Neural cell (in vitro differentiated cells): Measurements from ENCODE around the gene SIK3. TPM values are rescaled to one million over a fixed set of nuclear protein-coding genes. Genes with fewer than 3 reads are reported as not detected.
A peak's percentile ranks its signal among the peaks of the same experiment; 100 is the strongest.

Experiments
- H2AFZ ChIP-seq: fragments of 200-600, 300-800 bp; sonication (generic), shearing (Covaris generic); 2 replicates; pipeline ENCODE4 v1.6.0; 2014; ENCODE audit warnings: low read depth, mild to moderate bottlenecking, antibody characterized with exemption, low read length, moderate library complexity
- H3F3A ChIP-seq: fragments of 200-600 bp; shearing (Covaris generic); 2 replicates; pipeline ENCODE4 v1.6.1; 2016; ENCODE audit warnings: mild to moderate bottlenecking, moderate library complexity, mixed read lengths, antibody characterized with exemption, low read length; ENCODE audit not compliant: insufficient read depth, poor library complexity, severe bottlenecking
- H3K27ac ChIP-seq: fragments of 200-600, 300-800 bp; sonication (generic), shearing (Covaris generic); 2 replicates; pipeline ENCODE4 v1.5.1; 2014; ENCODE audit warnings: mild to moderate bottlenecking, low read length, moderate library complexity
- H3K27me3 ChIP-seq: fragments of 300-800, 200-600 bp; sonication (generic), shearing (Covaris generic); 2 replicates; pipeline ENCODE4 v1.6.0; 2014; ENCODE audit warnings: mild to moderate bottlenecking, low read depth, low read length, moderate library complexity; ENCODE audit not compliant: insufficient read depth
- H3K36me3 ChIP-seq: fragments of 300-800, 200-600 bp; sonication (generic), shearing (Covaris generic); 2 replicates; pipeline ENCODE4 v1.5.1; 2014; ENCODE audit warnings: mild to moderate bottlenecking, antibody characterized with exemption, low read length, moderate library complexity; ENCODE audit not compliant: insufficient read depth
- H3K4me2 ChIP-seq: fragments of 300-800, 200-600 bp; sonication (generic), shearing (Covaris generic); 2 replicates; pipeline ENCODE4 v1.6.0; 2014; ENCODE audit warnings: mild to moderate bottlenecking, low read length
- H3K4me3 ChIP-seq: fragments of 300-800, 200-600 bp; sonication (generic), shearing (Covaris generic); 2 replicates; pipeline ENCODE4 v1.5.1; 2014; ENCODE audit warnings: mild to moderate bottlenecking, low read length, moderate library complexity
- H3K79me2 ChIP-seq: fragments of 200-600 bp; shearing (Covaris generic); replicated peaks from 2 replicates; pipeline ENCODE4 v1.6.0; 2014; ENCODE audit warnings: mild to moderate bottlenecking, low read length, moderate library complexity; ENCODE audit not compliant: insufficient read depth
- H3K9ac ChIP-seq: fragments of 300-800, 200-600 bp; sonication (generic), shearing (Covaris generic); 2 replicates; pipeline ENCODE4 v1.6.1; 2016; ENCODE audit warnings: mild to moderate bottlenecking, low read length, mixed read lengths
- H3K9me2 ChIP-seq: fragments of 200-600 bp; shearing (Covaris generic); 2 replicates; pipeline ENCODE4 v1.6.1; 2016; ENCODE audit warnings: mild to moderate bottlenecking, low read length, mixed read lengths; ENCODE audit not compliant: insufficient read depth
- H3K9me3 ChIP-seq: fragments of 200-600, 300-800 bp; sonication (generic), shearing (Covaris generic); 2 replicates; pipeline ENCODE4 v1.6.1; 2016; ENCODE audit warnings: mild to moderate bottlenecking, mixed run types, low read length, moderate library complexity, mixed read lengths
- H4K20me1 ChIP-seq: fragments of 200-600 bp; shearing (Covaris generic); 2 replicates; pipeline ENCODE4 v1.6.1; 2016; ENCODE audit warnings: mild to moderate bottlenecking, mixed run types; ENCODE audit not compliant: insufficient read depth
- CTCF ChIP-seq: fragments of 450-650 bp; IDR thresholded peaks from 2 replicates; pipeline ENCODE4 v1.5.1; 2014; ENCODE audit warnings: antibody characterized with exemption, mild to moderate bottlenecking, moderate library complexity; ENCODE audit not compliant: poor library complexity, severe bottlenecking
- EP300 ChIP-seq: fragments of 450-650 bp; conservative IDR thresholded peaks from 2 replicates; pipeline ENCODE4 v1.6.1; 2014; ENCODE audit warnings: antibody characterized with exemption, mild to moderate bottlenecking, moderate library complexity; ENCODE audit not compliant: poor library complexity, severe bottlenecking
- EZH2 ChIP-seq: fragments of 200-600, 300-800 bp; shearing (Covaris generic), sonication (generic); IDR thresholded peaks from 2 replicates; pipeline ENCODE4 v1.6.1; 2014; ENCODE audit warnings: antibody characterized with exemption, low read length, borderline replicate concordance, mild to moderate bottlenecking; ENCODE audit not compliant: insufficient read depth, poor library complexity, severe bottlenecking
- MXI1 ChIP-seq: fragments of 450-650 bp; conservative IDR thresholded peaks from 2 replicates; pipeline ENCODE4 v1.6.1; 2014; ENCODE audit warnings: antibody characterized with exemption, mild to moderate bottlenecking; ENCODE audit not compliant: poor library complexity, severe bottlenecking
- POLR2AphosphoS5 ChIP-seq: IDR thresholded peaks from 2 replicates; pipeline ENCODE4 v1.6.1; 2012
- RAD21 ChIP-seq: fragments of 450-650 bp; conservative IDR thresholded peaks from 2 replicates; pipeline ENCODE4 v1.6.1; 2014; ENCODE audit warnings: antibody characterized with exemption, mild to moderate bottlenecking, moderate library complexity
- SMC3 ChIP-seq: fragments of 450-650 bp; conservative IDR thresholded peaks from 2 replicates; pipeline ENCODE4 v1.6.1; 2014; ENCODE audit warnings: antibody characterized with exemption, mild to moderate bottlenecking, moderate library complexity; ENCODE audit not compliant: poor library complexity
- TAF1 ChIP-seq: IDR thresholded peaks from 2 replicates; pipeline ENCODE4 v1.6.1; 2012; ENCODE audit warnings: low read depth
- polyA plus RNA-seq: library from polyadenylated mRNA; depleted of rRNA; stranded (reverse); fragments of >200 nt; gene quantifications from 2 replicates; pipeline ENCODE4 v1.2.3, GENCODE V29; 2014
- TF ChIP-seq, protein P1 (sequence below): IDR thresholded peaks from 2 replicates; pipeline ENCODE4 v1.6.1; 2012; ENCODE audit warnings: borderline replicate concordance

SIK3 gene
- polyA plus RNA-seq, 1 donor from 2014 or later: 11.2 TPM

GRCh38 chr11:116835791-116836631 lies 262.2 kb downstream of the SIK3 start:
- H3K9me3 ChIP-seq: no peaks in the 10 kb centered on the region
- no peaks in the 10 kb centered on the region for H4K20me1 ChIP-seq
- H3K4me2 ChIP-seq: peak overlapping the region; percentile 30
- H3F3A ChIP-seq: no peaks in the 10 kb centered on the region
- H3K4me3 ChIP-seq: peak overlapping the region; percentile 67
- peak overlapping the region; percentile 61 for H3K9ac ChIP-seq
- no peaks in the 10 kb centered on the region for H3K9me2 ChIP-seq
- H3K79me2 ChIP-seq: no peaks in the 10 kb centered on the region
- H3K27ac ChIP-seq: no peak overlapping the region
- TF ChIP-seq CTCF: peak; percentile 84
- no peak for TF ChIP-seq TAF1
- peak; percentile 77 for TF ChIP-seq RAD21
- peak; percentile 14 for TF ChIP-seq EP300
- peak; percentile 83 for TF ChIP-seq SMC3
- no peak for TF ChIP-seq EZH2
- TF ChIP-seq MXI1: peak; percentile 65
- TF ChIP-seq, protein P1, sequence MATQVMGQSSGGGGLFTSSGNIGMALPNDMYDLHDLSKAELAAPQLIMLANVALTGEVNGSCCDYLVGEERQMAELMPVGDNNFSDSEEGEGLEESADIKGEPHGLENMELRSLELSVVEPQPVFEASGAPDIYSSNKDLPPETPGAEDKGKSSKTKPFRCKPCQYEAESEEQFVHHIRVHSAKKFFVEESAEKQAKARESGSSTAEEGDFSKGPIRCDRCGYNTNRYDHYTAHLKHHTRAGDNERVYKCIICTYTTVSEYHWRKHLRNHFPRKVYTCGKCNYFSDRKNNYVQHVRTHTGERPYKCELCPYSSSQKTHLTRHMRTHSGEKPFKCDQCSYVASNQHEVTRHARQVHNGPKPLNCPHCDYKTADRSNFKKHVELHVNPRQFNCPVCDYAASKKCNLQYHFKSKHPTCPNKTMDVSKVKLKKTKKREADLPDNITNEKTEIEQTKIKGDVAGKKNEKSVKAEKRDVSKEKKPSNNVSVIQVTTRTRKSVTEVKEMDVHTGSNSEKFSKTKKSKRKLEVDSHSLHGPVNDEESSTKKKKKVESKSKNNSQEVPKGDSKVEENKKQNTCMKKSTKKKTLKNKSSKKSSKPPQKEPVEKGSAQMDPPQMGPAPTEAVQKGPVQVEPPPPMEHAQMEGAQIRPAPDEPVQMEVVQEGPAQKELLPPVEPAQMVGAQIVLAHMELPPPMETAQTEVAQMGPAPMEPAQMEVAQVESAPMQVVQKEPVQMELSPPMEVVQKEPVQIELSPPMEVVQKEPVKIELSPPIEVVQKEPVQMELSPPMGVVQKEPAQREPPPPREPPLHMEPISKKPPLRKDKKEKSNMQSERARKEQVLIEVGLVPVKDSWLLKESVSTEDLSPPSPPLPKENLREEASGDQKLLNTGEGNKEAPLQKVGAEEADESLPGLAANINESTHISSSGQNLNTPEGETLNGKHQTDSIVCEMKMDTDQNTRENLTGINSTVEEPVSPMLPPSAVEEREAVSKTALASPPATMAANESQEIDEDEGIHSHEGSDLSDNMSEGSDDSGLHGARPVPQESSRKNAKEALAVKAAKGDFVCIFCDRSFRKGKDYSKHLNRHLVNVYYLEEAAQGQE: no peak
- peak; percentile 61 for TF ChIP-seq POLR2AphosphoS5
- no peaks in the 10 kb centered on the region for H3K36me3 ChIP-seq
- no peaks in the 10 kb centered on the region for H3K27me3 ChIP-seq
- peak overlapping the region; percentile 60 for H2AFZ ChIP-seq

DNA sequence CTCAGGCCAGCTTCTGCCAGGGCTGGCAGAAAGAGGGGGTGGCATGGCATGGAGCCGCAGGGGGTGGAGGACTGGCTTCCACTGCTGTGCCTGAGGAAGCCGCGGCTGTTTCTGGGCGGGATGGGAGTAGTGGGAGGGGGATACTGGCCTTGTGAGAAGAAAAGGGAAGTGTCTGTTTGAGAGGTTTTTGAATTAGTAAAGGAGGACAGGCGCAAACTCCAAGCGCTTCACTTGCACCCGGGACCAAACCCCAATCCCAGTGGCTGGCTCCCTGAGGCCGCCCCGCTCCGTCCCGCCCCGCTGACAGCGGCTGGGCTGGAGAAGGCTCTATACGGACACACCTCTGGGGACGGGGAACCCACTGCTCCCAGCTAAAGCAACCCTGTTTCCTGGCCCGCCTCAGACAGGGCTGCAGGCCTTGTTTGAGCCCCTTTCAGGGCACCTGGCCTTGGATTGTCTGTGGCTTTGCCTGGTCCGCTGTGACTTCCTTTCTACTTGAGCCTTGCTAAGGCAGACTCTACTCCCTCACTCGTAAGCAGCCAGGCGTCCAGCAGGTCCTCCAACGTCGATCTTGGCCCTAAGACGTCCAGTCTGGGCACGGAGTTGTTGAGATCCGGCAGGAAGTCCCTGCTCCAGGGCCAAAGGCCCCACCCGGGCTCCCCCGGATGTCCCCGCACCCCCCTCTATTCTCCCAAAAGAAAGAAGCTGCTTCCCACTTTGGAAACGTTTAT lies 263.0 kb downstream of the SIK3 start:
- no peaks in the 10 kb centered on the region for H4K20me1 ChIP-seq
- no peaks in the 10 kb centered on the region for H3F3A ChIP-seq
- H3K4me3 ChIP-seq: peak overlapping the region; percentile 67
- no peaks in the 10 kb centered on the region for H3K79me2 ChIP-seq
- peak overlapping the region; percentile 30 for H3K4me2 ChIP-seq
- peak overlapping the region; percentile 61 for H3K9ac ChIP-seq
- TF ChIP-seq CTCF (no peak), EP300 (no peak), TAF1 (no peak), POLR2AphosphoS5 (no peak), SMC3 (no peak), RAD21 (no peak), MXI1 (no peak), EZH2 (no peak)
- TF ChIP-seq, protein P1: no peak
- peak overlapping the region; percentile 60 for H2AFZ ChIP-seq
- H3K9me2 ChIP-seq: no peaks in the 10 kb centered on the region
- no peaks in the 10 kb centered on the region for H3K27me3 ChIP-seq
- no peaks in the 10 kb centered on the region for H3K9me3 ChIP-seq
- H3K36me3 ChIP-seq: no peaks in the 10 kb centered on the region
- no peak overlapping the region for H3K27ac ChIP-seq
